Smooth muscle cell (in vitro differentiated cells): ENCODE measurements around the gene HDDC2. TPM values are rescaled to one million over a fixed set of nuclear protein-coding genes. Genes with fewer than 3 reads are reported as not detected.

Experiments
- DNase-seq: peaks from one replicate; lab custom pipeline; 2025; ENCODE audit not compliant: unreplicated experiment; lab: John Stamatoyannopoulos, UW
- H2AFZ ChIP-seq: fragments of 200-600 bp; sonication (generic); 2 replicates; pipeline ENCODE4 v1.6.0; 2016; ENCODE audit warnings: antibody characterized with exemption, low read depth, mild to moderate bottlenecking
- H3F3A ChIP-seq: fragments of 200-600 bp; sonication (generic); 2 replicates; pipeline ENCODE4 v1.6.0; 2017; ENCODE audit warnings: antibody characterized with exemption, low read depth
- H3K27ac ChIP-seq: fragments of 200-600 bp; sonication (generic); 2 replicates; pipeline ENCODE4 v1.5.1; 2016; ENCODE audit warnings: low read depth, mild to moderate bottlenecking
- H3K27me3 ChIP-seq: fragments of 200-600 bp; sonication (generic); 2 replicates; pipeline ENCODE4 v1.6.1; 2016; ENCODE audit warnings: low read depth, mild to moderate bottlenecking
- H3K36me3 ChIP-seq: fragments of 200-600 bp; sonication (generic); 2 replicates; pipeline ENCODE4 v1.5.1; 2016; ENCODE audit warnings: low read depth
- H3K4me1 ChIP-seq: fragments of 200-600 bp; sonication (generic); 2 replicates; pipeline ENCODE4 v1.5.1; 2016; ENCODE audit warnings: low read depth
- H3K4me2 ChIP-seq: fragments of 200-600 bp; sonication (generic); 2 replicates; pipeline ENCODE4 v1.6.0; 2016; ENCODE audit warnings: mild to moderate bottlenecking
- H3K4me3 ChIP-seq: fragments of 200-600 bp; sonication (generic); 2 replicates; pipeline ENCODE4 v1.5.1; 2016; ENCODE audit warnings: mild to moderate bottlenecking
- H3K79me2 ChIP-seq: fragments of 200-600 bp; sonication (generic); 2 replicates; pipeline ENCODE4 v1.6.0; 2016; ENCODE audit warnings: low read depth, mild to moderate bottlenecking
- H3K9ac ChIP-seq: fragments of 200-600 bp; sonication (generic); 2 replicates; pipeline ENCODE4 v1.6.0; 2016; ENCODE audit warnings: low read depth
- H3K9me3 ChIP-seq: fragments of 200-600 bp; sonication (generic); replicated peaks from 2 replicates; pipeline ENCODE4 v1.5.1; 2016; ENCODE audit warnings: low read depth
- H4K20me1 ChIP-seq: fragments of 200-600 bp; sonication (generic); 2 replicates; pipeline ENCODE4 v1.6.0; 2016; ENCODE audit warnings: low read depth
- CTCF ChIP-seq: fragments of 200-600 bp; sonication (generic); IDR thresholded peaks from 2 replicates; pipeline ENCODE4 v1.5.1; 2017; ENCODE audit warnings: borderline replicate concordance, mild to moderate bottlenecking, antibody characterized with exemption; ENCODE audit not compliant: insufficient read depth, poor library complexity, severe bottlenecking
- WGBS: methylation state at CpG from one replicate; pipeline ENCODE4 v1.1.7; 2016; ENCODE audit warnings: low lambda C conversion rate; 5-methylcytosine and 5-hydroxymethylcytosine counted together
- polyA plus RNA-seq: library from polyadenylated mRNA; unstranded; fragments of >200 nt; fragmentation: Nextera tagmentation; extraction: Ambion mirVana; gene quantifications from 2 replicates; pipeline ENCODE4 v1.2.1, GENCODE V29; 2016
- total RNA-seq: library from RNA; depleted of rRNA; stranded (reverse); fragments of >200 nt; gene quantifications from 2 replicates; pipeline ENCODE4 v1.2.3, GENCODE V29; 2014

Gene HDDC2
- total and polyA plus RNA-seq, 2 experiments from 2014 or later = 104 to 114 TPM

GRCh38 chr6:125248136-125248535 is 53.6 kb downstream of the HDDC2 start:
- DNase-seq = no peak

GRCh38 chr6:125246566-125246965 is 55.2 kb downstream of the HDDC2 start:
- no peak overlapping the region for H3K4me2 ChIP-seq
- TF ChIP-seq CTCF = no peak
- H3K4me1 ChIP-seq = peaks cover 2% of the 10 kb centered on the region
- no peak overlapping the region for H3K9ac ChIP-seq
- no peaks in the 10 kb centered on the region for H3K27me3 ChIP-seq
- H3K4me3 ChIP-seq = no peak overlapping the region
- H3K36me3 ChIP-seq = no peaks in the 10 kb centered on the region
- no peaks in the 10 kb centered on the region for H4K20me1 ChIP-seq
- no peaks in the 10 kb centered on the region for H3K79me2 ChIP-seq
- H3K27ac ChIP-seq = no peak overlapping the region
- DNase-seq = no peak
- peaks cover 4% of the 10 kb centered on the region for H3K9me3 ChIP-seq
- no peak overlapping the region for H2AFZ ChIP-seq
- H3F3A ChIP-seq = no peaks in the 10 kb centered on the region

More at GRCh38 chr6:125248136-125248535, 53.6 kb downstream of the HDDC2 start:
- TF ChIP-seq CTCF = no peak
- Histone ChIP-seq H3K79me2 (no peaks in the 10 kb centered on the region), H3K9me3 (peaks cover 4% of the 10 kb centered on the region), H3K4me1 (peaks cover 15% of the 10 kb centered on the region), H3K4me3 (no peak overlapping the region), H3F3A (no peaks in the 10 kb centered on the region), H3K9ac (no peak overlapping the region), H3K4me2 (no peak overlapping the region), H3K27ac (no peak overlapping the region), H3K36me3 (no peaks in the 10 kb centered on the region), H3K27me3 (no peaks in the 10 kb centered on the region), H4K20me1 (no peaks in the 10 kb centered on the region), H2AFZ (no peak overlapping the region)
- WGBS = 99% methylated on average over 7 of the region's 7 CpGs

- peaks cover 4% of the 10 kb centered on the region for H3K9me3 ChIP-seq
- H3F3A ChIP-seq = no peaks in the 10 kb centered on the region
- H3K27me3 ChIP-seq = no peaks in the 10 kb centered on the region
- H3K36me3 ChIP-seq = no peaks in the 10 kb centered on the region
- H3K27ac ChIP-seq = no peak overlapping the region
- peaks cover 2% of the 10 kb centered on the region for H3K4me1 ChIP-seq
- no peaks in the 10 kb centered on the region for H4K20me1 ChIP-seq
- 85% methylated on average over 7 of the region's 7 CpGs for WGBS
- no peaks in the 10 kb centered on the region for H3K79me2 ChIP-seq
- no peak overlapping the region for H3K4me3 ChIP-seq
- no peak for DNase-seq
- no peak for TF ChIP-seq CTCF
- no peak overlapping the region for H2AFZ ChIP-seq
- H3K9ac ChIP-seq = no peak overlapping the region
- no peak overlapping the region for H3K4me2 ChIP-seq
These were observed 56.1 kb downstream of the HDDC2 start for GRCh38 chr6:125245523-125246264.

GRCh38 chr6:125245109-125245508 is 56.7 kb downstream of the HDDC2 start:
- Histone ChIP-seq H3K9me3 (peaks cover 4% of the 10 kb centered on the region), H3K4me1 (peaks cover 2% of the 10 kb centered on the region), H2AFZ (no peak overlapping the region), H3K4me2 (no peak overlapping the region), H3K4me3 (no peak overlapping the region), H3K79me2 (no peaks in the 10 kb centered on the region), H3K36me3 (no peaks in the 10 kb centered on the region), H3K27me3 (no peaks in the 10 kb centered on the region), H3K27ac (no peak overlapping the region), H4K20me1 (no peaks in the 10 kb centered on the region), H3F3A (no peaks in the 10 kb centered on the region), H3K9ac (no peak overlapping the region)
- no peak for TF ChIP-seq CTCF
- no peak for DNase-seq
- 87% methylated on average over 4 of the region's 4 CpGs for WGBS
